ENCODE results near the gene NTM.

Gene NTM

DNA sequence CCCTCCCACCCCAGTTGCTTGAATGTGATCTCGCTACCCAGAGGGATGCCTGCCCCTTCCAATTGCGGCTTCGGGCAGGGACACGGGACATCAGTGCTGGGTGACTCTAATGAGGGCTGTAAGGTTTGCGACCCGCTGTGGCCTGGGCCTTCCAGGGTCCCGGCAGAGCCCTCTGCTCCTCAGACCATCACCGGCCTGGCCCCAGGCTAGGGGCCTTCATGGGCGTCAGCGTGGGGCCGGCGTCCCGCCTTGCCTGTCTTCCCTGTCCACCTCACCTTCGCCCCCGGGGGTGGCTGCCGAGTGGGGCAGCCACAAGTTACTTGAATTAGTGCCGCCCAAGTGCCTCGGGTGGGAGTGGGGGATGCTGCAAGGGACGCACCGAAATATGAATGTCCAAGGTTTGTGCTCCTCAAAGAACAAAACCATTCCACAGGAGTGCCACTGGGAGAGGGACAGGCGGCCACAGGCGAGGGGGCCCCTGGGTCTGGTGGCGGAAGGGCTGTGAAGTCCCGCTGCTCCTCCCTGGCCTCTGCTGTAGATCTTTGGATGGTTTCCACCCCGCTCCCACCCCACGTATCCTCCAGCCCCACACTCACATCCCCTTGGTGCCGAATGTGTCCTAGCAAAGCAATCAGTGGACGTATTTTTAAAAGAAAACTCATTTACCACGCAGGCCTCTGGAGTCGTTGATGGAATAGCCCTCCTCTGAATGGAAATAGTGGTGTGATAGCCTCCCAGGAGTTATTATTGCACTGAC lies 317.1 kb downstream of the NTM start:
- peaks cover 4% of the 10 kb centered on the region for H3K4me1 Mint-ChIP-seq (ENCODE audit: low read depth)
- no peaks in the 10 kb centered on the region for H3K27me3 Mint-ChIP-seq (ENCODE audit: low read depth)
- no peak overlapping the region for H3K27ac Mint-ChIP-seq

DNA sequence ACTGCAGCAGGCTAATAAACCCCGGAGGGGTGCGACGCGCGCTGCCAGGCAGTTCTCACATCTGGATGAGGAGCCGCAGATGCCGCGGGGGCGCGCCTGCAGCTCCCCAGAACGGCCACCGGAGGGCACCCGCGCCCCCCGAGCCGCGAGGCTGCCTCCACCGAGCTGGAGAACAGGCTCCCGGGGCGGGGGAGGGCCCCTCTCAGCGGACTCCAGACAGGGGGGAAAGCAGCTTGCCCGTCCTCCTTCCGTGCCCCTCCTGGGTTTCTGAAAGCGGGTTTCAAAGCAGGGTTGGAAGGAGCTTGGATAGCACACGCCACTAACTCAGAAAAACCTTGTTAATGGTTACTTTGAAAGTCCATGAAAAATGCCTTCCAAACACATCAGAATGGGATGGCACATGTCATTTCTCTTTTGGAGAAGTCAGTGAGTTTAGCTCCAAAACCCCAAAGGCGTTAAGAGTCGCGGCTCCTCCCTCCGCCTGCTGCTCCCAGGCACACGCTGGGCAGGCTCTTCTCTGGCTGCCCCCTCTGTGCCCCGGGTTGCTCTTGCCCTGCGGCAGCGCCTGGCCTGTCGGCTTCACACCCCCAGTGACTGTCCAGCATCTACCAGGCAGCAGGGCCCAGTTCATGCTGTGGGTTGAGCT lies 317.8 kb downstream of the NTM start:
- DNase-seq (ENCODE audit: low spot score): peak; percentile 32
- Mint-ChIP-seq H3K4me3 (no peak overlapping the region), H3K9me3 (no peaks in the 10 kb centered on the region), H3K4me1 (ENCODE audit: low read depth) (peaks cover 4% of the 10 kb centered on the region), H3K36me3 (ENCODE audit: low read depth) (no peaks in the 10 kb centered on the region), H3K27me3 (ENCODE audit: low read depth) (no peaks in the 10 kb centered on the region), H3K27ac (no peak overlapping the region)

More for the DNA sequence above, 317.1 kb downstream of the NTM start:
- H3K36me3 Mint-ChIP-seq (ENCODE audit: low read depth): no peaks in the 10 kb centered on the region
- no peaks in the 10 kb centered on the region for H3K9me3 Mint-ChIP-seq
- no peak for DNase-seq (ENCODE audit: low spot score)
- no peak overlapping the region for H3K4me3 Mint-ChIP-seq

DNA sequence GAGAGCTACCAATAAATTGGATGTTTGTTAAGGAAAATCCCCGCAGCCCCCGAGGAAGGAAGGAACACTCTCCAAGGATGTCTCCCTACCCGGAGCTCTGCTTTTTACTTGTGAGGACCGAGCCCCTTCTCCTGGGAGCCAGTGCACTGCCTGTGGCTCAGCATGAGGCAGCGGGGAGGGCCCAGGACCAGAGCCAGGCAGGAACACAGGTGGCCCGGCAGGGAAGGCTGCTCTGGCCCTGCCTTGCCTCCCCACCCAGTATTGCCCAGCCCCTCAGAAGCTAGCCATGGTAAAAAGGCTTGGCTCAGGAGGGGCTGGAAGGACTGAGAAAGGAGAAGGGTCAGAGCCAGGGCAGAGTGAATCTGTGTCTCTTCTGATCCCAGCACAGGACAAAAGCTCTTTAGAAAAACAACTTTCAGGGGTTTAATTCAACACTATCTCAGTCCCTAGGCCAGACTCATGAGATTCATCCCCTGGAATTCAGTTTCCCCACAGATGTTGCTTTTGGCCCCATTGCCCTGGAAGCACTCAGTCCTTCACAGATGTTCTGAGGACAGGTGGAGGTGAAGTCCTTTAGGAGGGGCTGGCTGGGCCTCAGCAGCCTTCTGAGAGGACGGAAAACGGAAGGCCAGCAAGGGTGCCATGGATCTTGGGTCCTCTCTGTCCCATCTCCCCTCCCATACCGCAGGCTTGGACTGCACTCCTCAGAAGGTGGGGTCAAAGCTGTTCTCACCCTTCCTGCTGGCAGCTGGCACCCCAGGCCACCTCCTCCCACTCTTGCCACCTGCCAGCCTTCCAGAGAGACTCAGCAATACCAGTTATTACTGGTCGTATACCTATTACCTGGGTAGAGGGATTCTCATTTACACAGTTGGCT lies 318.9 kb downstream of the NTM start:
- Mint-ChIP-seq H3K4me1 (ENCODE audit: low read depth) (peaks cover 4% of the 10 kb centered on the region), H3K27ac (no peak overlapping the region), H3K36me3 (ENCODE audit: low read depth) (no peaks in the 10 kb centered on the region), H3K4me3 (no peak overlapping the region), H3K27me3 (ENCODE audit: low read depth) (peaks cover 2% of the 10 kb centered on the region), H3K9me3 (no peaks in the 10 kb centered on the region)
- no peak for DNase-seq (ENCODE audit: low spot score)

DNA sequence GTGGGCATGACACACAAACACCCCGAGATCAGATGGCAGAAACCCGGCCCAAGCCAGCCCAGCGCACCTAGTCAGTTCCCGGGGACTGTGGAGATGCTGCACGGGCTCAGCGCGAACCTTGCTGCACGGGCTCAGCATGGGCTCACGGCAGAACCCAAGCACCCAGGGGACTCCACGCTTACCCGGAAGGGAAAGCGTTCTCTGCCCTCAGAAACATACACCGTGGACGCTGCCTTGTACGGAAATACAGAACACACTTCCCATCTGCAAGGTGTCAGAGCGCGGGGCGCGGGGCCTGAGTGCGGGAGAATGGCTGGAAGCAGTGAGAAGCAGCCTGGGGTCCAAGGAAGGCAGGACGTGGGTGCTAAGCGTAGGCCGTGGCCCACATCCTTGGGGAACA lies 319.9 kb downstream of the NTM start:
- Mint-ChIP-seq H3K4me3 (no peak overlapping the region), H3K9me3 (no peaks in the 10 kb centered on the region), H3K27ac (no peak overlapping the region), H3K36me3 (ENCODE audit: low read depth) (no peaks in the 10 kb centered on the region), H3K4me1 (ENCODE audit: low read depth) (peaks cover 4% of the 10 kb centered on the region), H3K27me3 (ENCODE audit: low read depth) (peaks cover 7% of the 10 kb centered on the region)
- DNase-seq (ENCODE audit: low spot score): no peak

DNA sequence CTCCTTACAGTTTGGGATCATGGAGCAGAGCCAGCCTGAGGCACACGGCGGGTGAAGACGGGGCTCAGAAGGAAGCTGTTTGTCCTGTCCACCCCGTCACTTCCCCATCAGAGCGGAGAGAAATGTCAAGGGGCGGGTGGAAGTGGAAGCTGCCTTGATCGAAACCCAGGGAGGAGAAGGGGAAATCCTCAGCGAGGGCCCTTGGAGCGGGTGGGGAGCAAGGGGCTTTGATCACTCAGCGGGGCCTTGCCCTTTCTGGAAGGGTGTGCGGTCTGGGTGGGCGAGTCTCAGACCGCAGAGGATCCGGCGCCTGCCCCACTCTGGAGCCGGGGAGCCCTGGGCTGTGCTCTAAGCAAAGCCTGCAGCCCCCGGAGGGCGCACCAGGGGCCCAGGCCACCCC lies 320.4 kb downstream of the NTM start:
- Mint-ChIP-seq H3K4me3 (no peak overlapping the region), H3K9me3 (no peaks in the 10 kb centered on the region), H3K4me1 (ENCODE audit: low read depth) (peaks cover 4% of the 10 kb centered on the region), H3K27ac (no peak overlapping the region), H3K27me3 (ENCODE audit: low read depth) (peaks cover 9% of the 10 kb centered on the region), H3K36me3 (ENCODE audit: low read depth) (no peaks in the 10 kb centered on the region)
- DNase-seq (ENCODE audit: low spot score): no peak

DNA sequence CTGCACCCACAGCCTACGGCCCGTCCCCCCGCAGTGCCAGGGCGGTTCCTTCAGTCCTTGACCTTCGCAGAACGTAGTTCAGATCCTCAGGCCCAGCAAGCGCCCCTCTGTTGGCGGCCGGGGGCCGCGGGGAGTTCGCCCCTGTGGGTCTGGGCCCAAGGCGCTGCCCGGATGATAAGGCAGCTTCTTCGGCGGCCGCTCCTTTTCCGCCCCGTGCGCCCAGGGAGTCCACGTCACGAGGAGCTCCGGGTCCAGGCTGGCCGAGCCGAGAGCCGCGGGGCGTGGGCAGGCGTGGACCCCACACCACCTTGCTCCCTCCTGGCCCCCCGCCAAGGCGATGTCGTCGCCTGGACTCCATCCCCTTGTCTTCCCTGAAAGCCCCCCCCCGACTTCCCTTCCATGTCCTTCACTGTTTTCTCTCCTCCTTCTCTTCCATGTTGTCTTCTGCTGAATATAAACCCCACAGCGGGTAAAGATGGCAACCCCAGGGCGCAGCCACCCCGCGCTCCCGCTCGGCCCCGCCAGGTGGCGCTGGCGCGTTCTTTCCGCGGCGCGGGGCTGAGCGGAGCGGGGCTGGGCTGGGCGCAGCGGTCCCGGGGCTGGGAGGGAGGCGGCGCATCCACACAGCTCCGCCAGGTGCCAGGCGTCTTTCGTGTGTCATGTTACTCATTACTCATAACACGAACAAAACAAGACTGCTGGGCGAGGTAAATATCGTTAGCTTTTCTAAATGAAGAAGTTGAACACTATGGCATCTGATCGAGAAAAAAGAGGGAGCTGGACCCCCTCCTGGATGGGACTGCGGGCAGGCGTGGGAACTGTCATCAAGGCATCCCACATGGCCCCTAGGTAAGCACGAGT lies 321.0 kb downstream of the NTM start:
- Mint-ChIP-seq H3K4me1 (ENCODE audit: low read depth) (peaks cover 4% of the 10 kb centered on the region), H3K36me3 (ENCODE audit: low read depth) (no peaks in the 10 kb centered on the region), H3K27me3 (ENCODE audit: low read depth) (peaks cover 9% of the 10 kb centered on the region)

DNA sequence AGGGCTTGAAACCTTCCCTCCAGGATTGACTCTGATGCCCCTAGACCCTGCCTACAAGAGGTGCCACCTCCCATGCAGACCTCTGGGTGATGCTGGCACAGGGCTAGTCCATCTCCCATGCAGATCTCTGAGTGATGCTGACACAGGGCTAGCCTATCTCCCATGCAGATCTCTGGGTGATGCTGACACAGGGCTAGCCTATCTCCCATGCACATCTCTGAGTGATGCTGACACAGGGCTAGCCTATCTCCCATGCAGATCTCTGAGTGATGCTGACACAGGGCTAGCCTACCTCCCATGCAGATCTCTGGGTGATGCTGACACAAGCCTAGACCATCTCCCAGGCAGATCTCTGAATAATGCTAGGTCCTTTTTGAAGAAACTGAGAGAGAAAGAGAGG lies 321.7 kb downstream of the NTM start:
- peaks cover 9% of the 10 kb centered on the region for H3K27me3 Mint-ChIP-seq (ENCODE audit: low read depth)

More for the DNA sequence above, 321.0 kb downstream of the NTM start:
- no peak overlapping the region for H3K4me3 Mint-ChIP-seq
- peak; percentile 9 for DNase-seq (ENCODE audit: low spot score)
- no peaks in the 10 kb centered on the region for H3K9me3 Mint-ChIP-seq
- no peak overlapping the region for H3K27ac Mint-ChIP-seq

DNA sequence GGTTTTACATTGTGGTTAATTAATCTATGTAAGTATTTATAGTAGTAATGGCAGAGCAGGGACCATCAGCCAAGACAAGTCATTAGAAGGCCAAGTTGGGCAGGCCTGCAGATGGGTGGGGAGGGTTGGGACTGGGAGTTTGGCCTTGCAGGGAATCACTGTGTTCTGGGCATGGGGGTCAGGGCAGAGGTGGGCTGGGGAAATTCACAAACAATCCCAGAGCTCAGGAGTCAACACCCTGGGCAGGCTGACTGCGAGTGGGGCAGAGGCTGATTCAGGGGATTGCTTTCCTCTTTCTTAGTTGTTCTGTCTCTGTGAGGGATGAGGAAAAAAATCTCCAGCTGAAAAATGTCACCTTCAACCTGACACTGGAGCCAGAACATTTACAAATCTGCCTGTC lies 322.5 kb downstream of the NTM start:
- no peaks in the 10 kb centered on the region for H3K36me3 Mint-ChIP-seq (ENCODE audit: low read depth)
- H3K4me1 Mint-ChIP-seq (ENCODE audit: low read depth): peaks cover 4% of the 10 kb centered on the region
- no peak overlapping the region for H3K4me3 Mint-ChIP-seq
- no peak overlapping the region for H3K27ac Mint-ChIP-seq
- H3K9me3 Mint-ChIP-seq: no peaks in the 10 kb centered on the region
- no peak for DNase-seq (ENCODE audit: low spot score)
- peaks cover 9% of the 10 kb centered on the region for H3K27me3 Mint-ChIP-seq (ENCODE audit: low read depth)

More for the DNA sequence above, 321.7 kb downstream of the NTM start:
- Mint-ChIP-seq H3K4me1 (ENCODE audit: low read depth) (peaks cover 4% of the 10 kb centered on the region), H3K9me3 (no peaks in the 10 kb centered on the region), H3K4me3 (no peak overlapping the region), H3K36me3 (ENCODE audit: low read depth) (no peaks in the 10 kb centered on the region), H3K27ac (no peak overlapping the region)
- peak; percentile 6 for DNase-seq (ENCODE audit: low spot score)

DNA sequence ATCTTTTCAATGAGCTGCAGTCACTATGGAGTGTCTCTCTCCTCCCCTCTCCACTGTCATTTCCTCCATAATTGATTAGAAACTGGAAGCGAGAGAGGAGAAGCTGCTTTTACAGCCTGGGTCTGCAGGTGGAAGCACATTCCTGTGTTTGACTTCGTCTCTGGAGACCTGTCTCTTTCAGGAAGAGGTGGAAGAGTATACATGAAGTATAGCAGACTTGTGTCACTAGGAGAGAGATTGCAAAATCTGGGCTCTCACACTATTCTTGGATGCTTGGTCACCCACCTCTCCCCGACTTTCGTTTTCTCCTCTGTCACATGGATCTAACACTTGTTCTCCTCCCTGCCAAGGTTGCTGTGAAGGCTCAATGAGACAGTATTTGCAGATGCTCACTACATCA lies 323.3 kb downstream of the NTM start:
- H3K4me1 Mint-ChIP-seq (ENCODE audit: low read depth): peaks cover 4% of the 10 kb centered on the region
- no peak overlapping the region for H3K27ac Mint-ChIP-seq
- H3K9me3 Mint-ChIP-seq: no peaks in the 10 kb centered on the region
- peaks cover 9% of the 10 kb centered on the region for H3K27me3 Mint-ChIP-seq (ENCODE audit: low read depth)
- H3K4me3 Mint-ChIP-seq: no peak overlapping the region
- H3K36me3 Mint-ChIP-seq (ENCODE audit: low read depth): no peaks in the 10 kb centered on the region
- DNase-seq (ENCODE audit: low spot score): no peak

DNA sequence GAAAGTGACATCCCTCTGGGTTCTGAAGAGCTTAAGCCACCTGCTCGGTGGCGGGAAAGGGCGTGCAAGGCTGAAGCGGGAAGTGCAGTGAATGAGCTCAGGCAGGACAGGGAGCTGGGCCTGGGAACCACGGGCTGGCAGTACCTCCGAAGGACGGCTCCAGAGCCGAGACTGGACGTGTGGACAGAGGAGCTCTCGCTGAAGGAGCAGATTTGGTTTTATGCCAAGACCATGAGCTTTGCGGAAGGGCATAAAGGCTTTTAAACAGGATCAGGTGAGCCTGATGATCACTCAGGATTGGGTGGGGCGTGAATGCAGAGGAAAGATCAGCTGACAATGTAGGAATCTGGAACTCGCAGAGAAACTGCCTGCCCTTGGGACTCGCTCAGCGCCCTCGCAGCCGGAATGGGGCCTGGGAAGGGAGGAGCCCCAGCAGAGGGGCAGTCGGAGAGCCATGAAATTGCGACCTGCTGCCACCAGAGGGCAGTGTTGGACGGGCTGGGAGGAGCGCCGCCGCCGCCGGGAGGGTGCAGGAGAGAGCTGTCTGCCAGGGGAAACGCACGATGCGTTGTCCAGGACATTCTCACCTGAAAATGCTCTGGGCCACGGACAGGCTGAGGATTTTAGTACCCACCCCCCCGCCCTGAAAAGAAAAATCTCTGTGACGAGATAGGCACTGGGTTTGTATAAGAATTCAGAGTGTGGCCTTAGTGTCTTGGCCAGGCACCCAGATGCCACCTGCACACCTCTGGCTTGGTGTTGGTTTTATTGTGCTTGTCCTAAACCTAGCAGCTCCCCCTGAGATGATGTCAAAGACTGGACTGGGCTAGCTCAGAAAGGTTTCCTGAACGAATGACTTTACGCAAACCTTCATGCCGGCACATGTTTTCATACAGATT lies 324.4 kb downstream of the NTM start:
- no peaks in the 10 kb centered on the region for H3K36me3 Mint-ChIP-seq (ENCODE audit: low read depth)
- H3K27me3 Mint-ChIP-seq (ENCODE audit: low read depth): peaks cover 9% of the 10 kb centered on the region
- H3K27ac Mint-ChIP-seq: no peak overlapping the region
- peak; percentile 58 for DNase-seq (ENCODE audit: low spot score)
- no peak overlapping the region for H3K4me3 Mint-ChIP-seq
- H3K4me1 Mint-ChIP-seq (ENCODE audit: low read depth): peaks cover 4% of the 10 kb centered on the region
- no peaks in the 10 kb centered on the region for H3K9me3 Mint-ChIP-seq

DNA sequence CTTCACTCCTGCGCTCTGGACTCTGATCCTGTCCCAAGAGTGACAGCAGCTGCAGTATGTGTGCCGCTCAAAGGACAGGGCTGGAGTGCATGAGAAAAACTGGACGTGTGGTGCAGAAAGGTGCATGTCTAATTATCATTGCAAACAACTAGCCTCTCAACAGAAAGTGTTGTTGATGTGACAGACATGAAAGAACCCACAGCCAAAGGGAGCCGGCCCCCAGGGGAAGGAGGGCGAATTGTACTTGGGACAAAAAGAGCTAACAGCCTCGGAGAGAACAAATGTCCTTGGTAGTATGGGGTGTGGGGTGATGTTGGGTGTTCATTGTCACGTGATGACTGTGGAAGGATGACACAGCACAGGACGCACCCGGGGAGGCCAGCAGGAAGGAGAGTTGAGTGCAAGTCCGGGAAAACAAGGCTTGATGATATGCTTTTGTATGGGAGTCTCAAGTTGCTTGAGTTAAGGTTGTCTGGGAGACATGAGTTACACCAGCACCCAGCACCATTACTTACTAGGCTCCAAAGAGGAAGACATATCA lies 325.5 kb downstream of the NTM start:
- no peaks in the 10 kb centered on the region for H3K9me3 Mint-ChIP-seq
- peaks cover 4% of the 10 kb centered on the region for H3K4me1 Mint-ChIP-seq (ENCODE audit: low read depth)
- no peaks in the 10 kb centered on the region for H3K36me3 Mint-ChIP-seq (ENCODE audit: low read depth)
- H3K27me3 Mint-ChIP-seq (ENCODE audit: low read depth): peaks cover 9% of the 10 kb centered on the region
- H3K27ac Mint-ChIP-seq: no peak overlapping the region
- no peak for DNase-seq (ENCODE audit: low spot score)
- H3K4me3 Mint-ChIP-seq: no peak overlapping the region

DNA sequence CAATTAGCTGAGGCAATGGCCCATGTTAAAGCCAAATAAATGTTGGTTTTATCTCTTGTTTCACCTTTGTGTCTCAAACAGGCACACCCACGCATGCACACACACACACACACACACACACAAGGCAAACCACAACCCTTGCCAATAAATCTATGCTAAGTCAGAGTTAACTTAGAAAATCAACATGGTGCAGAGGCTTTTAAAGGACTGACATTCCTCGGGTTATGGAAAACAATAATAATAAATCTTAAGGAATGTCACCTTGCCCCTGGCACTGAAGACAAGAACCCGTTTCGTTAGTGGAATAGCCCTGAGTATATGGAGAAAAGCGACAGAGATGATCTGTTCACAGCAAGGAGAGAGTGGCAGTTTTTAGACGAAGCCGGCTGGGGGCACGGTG lies 326.3 kb downstream of the NTM start:
- peaks cover 4% of the 10 kb centered on the region for H3K4me1 Mint-ChIP-seq (ENCODE audit: low read depth)
- DNase-seq (ENCODE audit: low spot score): no peak
- no peaks in the 10 kb centered on the region for H3K36me3 Mint-ChIP-seq (ENCODE audit: low read depth)
- no peaks in the 10 kb centered on the region for H3K9me3 Mint-ChIP-seq
- H3K27ac Mint-ChIP-seq: no peak overlapping the region
- peaks cover 9% of the 10 kb centered on the region for H3K27me3 Mint-ChIP-seq (ENCODE audit: low read depth)
- H3K4me3 Mint-ChIP-seq: no peak overlapping the region

Data from T-helper 2 cell treated with Interferon-gamma antibody and Interleukin-4, amounts not matched to agents 5 μg/mL and 100 μg/mL, for 36 hours (primary cell).